ENCODE data around the gene CD36. TPM values are rescaled to one million over a fixed set of nuclear protein-coding genes. Genes with fewer than 3 reads are reported as not detected.

Gene CD36
- total RNA-seq, 1 donor from 2014 or later = 1.7 TPM

DNA sequence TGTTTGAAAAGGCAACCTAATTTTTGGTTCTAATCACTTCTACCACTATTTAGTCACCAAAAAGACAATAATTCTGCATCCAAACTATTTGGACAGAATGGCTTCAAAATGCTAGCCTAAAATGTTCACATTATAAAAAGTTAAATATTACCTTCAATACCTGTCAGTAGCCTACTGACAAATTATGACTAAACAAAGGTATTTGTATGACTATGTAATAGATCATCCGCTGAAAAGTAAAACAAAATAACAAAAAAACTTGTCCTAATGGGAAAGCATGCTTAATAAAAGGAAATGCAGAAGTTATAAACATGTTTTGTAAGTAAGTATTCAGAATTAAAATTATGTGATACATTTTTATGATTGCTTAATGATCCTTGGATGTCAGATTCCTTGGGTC lies 36.6 kb downstream of the CD36 start:
- Mint-ChIP-seq H3K36me3 (ENCODE audit: low read depth, unreplicated experiment) (no peaks in the 10 kb centered on the region), H3K27me3 (ENCODE audit: low read depth, unreplicated experiment) (no peaks in the 10 kb centered on the region), H3K9me3 (ENCODE audit: unreplicated experiment) (no peaks in the 10 kb centered on the region), H3K4me1 (ENCODE audit: low read depth, unreplicated experiment) (no peaks in the 10 kb centered on the region), H3K4me3 (ENCODE audit: unreplicated experiment) (no peak overlapping the region), H3K27ac (ENCODE audit: unreplicated experiment) (no peak overlapping the region)
- Histone ChIP-seq H3K36me3 (ENCODE audit: insufficient read depth, low read length) (no peaks in the 10 kb centered on the region), H3K27ac (ENCODE audit: low read depth, low read length) (no peak overlapping the region), H3K79me2 (ENCODE audit: insufficient read depth, low read length) (no peaks in the 10 kb centered on the region), H3K27me3 (ENCODE audit: insufficient read depth, low read length) (no peaks in the 10 kb centered on the region), H3K4me3 (ENCODE audit: insufficient read depth, low read depth, low read length) (no peak overlapping the region), H3K9ac (ENCODE audit: low read length) (no peak overlapping the region), H3K9me3 (ENCODE audit: insufficient read depth, low read depth, low read length) (no peaks in the 10 kb centered on the region), H4K20me1 (ENCODE audit: insufficient read depth, low read length) (no peaks in the 10 kb centered on the region), H3K4me2 (ENCODE audit: low read length) (no peak overlapping the region), H3K4me1 (ENCODE audit: insufficient read depth, low read length) (no peaks in the 10 kb centered on the region), H2AFZ (ENCODE audit: low read depth, low read length) (no peak overlapping the region)
- DNase-seq (ENCODE audit: low read depth) (no peak), FAIRE-seq (no peak)
- TF ChIP-seq, protein P1, sequence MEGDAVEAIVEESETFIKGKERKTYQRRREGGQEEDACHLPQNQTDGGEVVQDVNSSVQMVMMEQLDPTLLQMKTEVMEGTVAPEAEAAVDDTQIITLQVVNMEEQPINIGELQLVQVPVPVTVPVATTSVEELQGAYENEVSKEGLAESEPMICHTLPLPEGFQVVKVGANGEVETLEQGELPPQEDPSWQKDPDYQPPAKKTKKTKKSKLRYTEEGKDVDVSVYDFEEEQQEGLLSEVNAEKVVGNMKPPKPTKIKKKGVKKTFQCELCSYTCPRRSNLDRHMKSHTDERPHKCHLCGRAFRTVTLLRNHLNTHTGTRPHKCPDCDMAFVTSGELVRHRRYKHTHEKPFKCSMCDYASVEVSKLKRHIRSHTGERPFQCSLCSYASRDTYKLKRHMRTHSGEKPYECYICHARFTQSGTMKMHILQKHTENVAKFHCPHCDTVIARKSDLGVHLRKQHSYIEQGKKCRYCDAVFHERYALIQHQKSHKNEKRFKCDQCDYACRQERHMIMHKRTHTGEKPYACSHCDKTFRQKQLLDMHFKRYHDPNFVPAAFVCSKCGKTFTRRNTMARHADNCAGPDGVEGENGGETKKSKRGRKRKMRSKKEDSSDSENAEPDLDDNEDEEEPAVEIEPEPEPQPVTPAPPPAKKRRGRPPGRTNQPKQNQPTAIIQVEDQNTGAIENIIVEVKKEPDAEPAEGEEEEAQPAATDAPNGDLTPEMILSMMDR (IDR thresholded peaks at IDR 0.05; ENCODE audit: insufficient read depth, low read depth, low read length) = no peak
- no peak for TF ChIP-seq EZH2 (IDR thresholded peaks at IDR 0.05; ENCODE audit: insufficient read depth, low read length)

DNA sequence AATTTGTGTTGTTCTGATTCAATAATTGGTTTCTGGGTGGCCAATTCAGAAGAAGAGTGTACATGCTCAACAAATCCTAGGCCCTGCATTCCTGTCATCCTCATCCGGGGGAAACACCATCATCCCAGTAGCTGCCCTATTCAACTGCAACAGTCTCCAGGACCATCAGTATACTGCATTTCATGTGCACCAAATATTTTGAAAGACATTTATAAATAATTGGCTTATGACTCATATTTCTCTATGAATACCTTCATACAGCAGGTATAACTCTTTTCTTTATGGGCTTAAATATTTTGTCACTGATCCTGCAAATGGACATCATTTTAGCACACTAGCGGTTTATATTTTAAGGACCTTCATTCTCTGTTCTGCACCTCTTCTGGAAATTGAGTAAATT lies 38.0 kb downstream of the CD36 start:
- H3K4me1 Mint-ChIP-seq (ENCODE audit: low read depth, unreplicated experiment) = no peaks in the 10 kb centered on the region
- Histone ChIP-seq H3K4me2 (ENCODE audit: low read length) (no peak overlapping the region), H3K4me3 (ENCODE audit: insufficient read depth, low read depth, low read length) (no peak overlapping the region), H3K36me3 (ENCODE audit: insufficient read depth, low read length) (no peaks in the 10 kb centered on the region), H3K27ac (ENCODE audit: low read depth, low read length) (no peak overlapping the region), H4K20me1 (ENCODE audit: insufficient read depth, low read length) (no peaks in the 10 kb centered on the region), H3K4me1 (ENCODE audit: insufficient read depth, low read length) (no peaks in the 10 kb centered on the region), H3K79me2 (ENCODE audit: insufficient read depth, low read length) (no peaks in the 10 kb centered on the region), H2AFZ (ENCODE audit: low read depth, low read length) (no peak overlapping the region), H3K9me3 (ENCODE audit: insufficient read depth, low read depth, low read length) (no peaks in the 10 kb centered on the region), H3K9ac (ENCODE audit: low read length) (no peak overlapping the region), H3K27me3 (ENCODE audit: insufficient read depth, low read length) (no peaks in the 10 kb centered on the region)
- no peaks in the 10 kb centered on the region for H3K9me3 Mint-ChIP-seq (ENCODE audit: unreplicated experiment)
- FAIRE-seq (no peak), DNase-seq (ENCODE audit: low read depth) (no peak)
- H3K27me3 Mint-ChIP-seq (ENCODE audit: low read depth, unreplicated experiment) = no peaks in the 10 kb centered on the region
- H3K4me3 Mint-ChIP-seq (ENCODE audit: unreplicated experiment) = no peak overlapping the region
- no peak overlapping the region for H3K27ac Mint-ChIP-seq (ENCODE audit: unreplicated experiment)
- H3K36me3 Mint-ChIP-seq (ENCODE audit: low read depth, unreplicated experiment) = no peaks in the 10 kb centered on the region
- no peak for TF ChIP-seq EZH2 (IDR thresholded peaks at IDR 0.05; ENCODE audit: insufficient read depth, low read length)
- TF ChIP-seq, protein P1 (IDR thresholded peaks at IDR 0.05; ENCODE audit: insufficient read depth, low read depth, low read length) = no peak

DNA sequence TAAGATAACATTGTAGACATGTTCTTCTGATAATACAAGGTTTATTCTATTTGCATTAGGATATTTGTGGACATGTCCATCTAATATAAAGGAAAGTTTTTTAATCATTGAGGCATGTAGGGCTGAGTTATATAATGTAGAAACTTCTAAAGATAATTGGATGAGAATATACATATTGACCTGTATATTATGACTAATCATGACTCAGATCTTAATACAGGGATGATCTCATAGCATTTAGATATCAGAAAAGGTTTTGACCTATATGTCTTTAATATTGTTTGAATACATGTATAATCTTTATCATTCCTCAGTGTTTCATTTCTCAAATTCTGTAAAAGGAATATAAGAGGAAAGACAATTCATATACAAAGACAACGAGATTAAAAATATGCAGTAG lies 39.2 kb downstream of the CD36 start:
- Mint-ChIP-seq H3K4me1 (ENCODE audit: low read depth, unreplicated experiment) (no peaks in the 10 kb centered on the region), H3K27ac (ENCODE audit: unreplicated experiment) (no peak overlapping the region), H3K36me3 (ENCODE audit: low read depth, unreplicated experiment) (no peaks in the 10 kb centered on the region), H3K4me3 (ENCODE audit: unreplicated experiment) (no peak overlapping the region), H3K27me3 (ENCODE audit: low read depth, unreplicated experiment) (no peaks in the 10 kb centered on the region), H3K9me3 (ENCODE audit: unreplicated experiment) (no peaks in the 10 kb centered on the region)
- H3K4me3 ChIP-seq (ENCODE audit: insufficient read depth, low read depth, low read length) = no peak overlapping the region
- H4K20me1 ChIP-seq (ENCODE audit: insufficient read depth, low read length) = no peaks in the 10 kb centered on the region
- TF ChIP-seq, protein P1 (IDR thresholded peaks at IDR 0.05; ENCODE audit: insufficient read depth, low read depth, low read length) = no peak
- no peak for TF ChIP-seq EZH2 (IDR thresholded peaks at IDR 0.05; ENCODE audit: insufficient read depth, low read length)
- DNase-seq (ENCODE audit: low read depth) (no peak), FAIRE-seq (no peak)
- no peak overlapping the region for H3K4me2 ChIP-seq (ENCODE audit: low read length)
- no peaks in the 10 kb centered on the region for H3K79me2 ChIP-seq (ENCODE audit: insufficient read depth, low read length)
- no peaks in the 10 kb centered on the region for H3K27me3 ChIP-seq (ENCODE audit: insufficient read depth, low read length)
- no peaks in the 10 kb centered on the region for H3K9me3 ChIP-seq (ENCODE audit: insufficient read depth, low read depth, low read length)
- H2AFZ ChIP-seq (ENCODE audit: low read depth, low read length) = no peak overlapping the region
- no peak overlapping the region for H3K9ac ChIP-seq (ENCODE audit: low read length)
- no peaks in the 10 kb centered on the region for H3K36me3 ChIP-seq (ENCODE audit: insufficient read depth, low read length)
- H3K4me1 ChIP-seq (ENCODE audit: insufficient read depth, low read length) = no peaks in the 10 kb centered on the region
- no peak overlapping the region for H3K27ac ChIP-seq (ENCODE audit: low read depth, low read length)

Data from astrocyte (in vitro differentiated cells and primary cell).